Islet of Langerhans (tissue), 1 donor: ENCODE results near the gene ELP4.

Experiments
- FAIRE-seq: peaks from one replicate; lab custom pipeline; 2011; peaks lifted over from hg19 to GRCh38; lab: Jason Lieb, UNC

Gene ELP4

DNA sequence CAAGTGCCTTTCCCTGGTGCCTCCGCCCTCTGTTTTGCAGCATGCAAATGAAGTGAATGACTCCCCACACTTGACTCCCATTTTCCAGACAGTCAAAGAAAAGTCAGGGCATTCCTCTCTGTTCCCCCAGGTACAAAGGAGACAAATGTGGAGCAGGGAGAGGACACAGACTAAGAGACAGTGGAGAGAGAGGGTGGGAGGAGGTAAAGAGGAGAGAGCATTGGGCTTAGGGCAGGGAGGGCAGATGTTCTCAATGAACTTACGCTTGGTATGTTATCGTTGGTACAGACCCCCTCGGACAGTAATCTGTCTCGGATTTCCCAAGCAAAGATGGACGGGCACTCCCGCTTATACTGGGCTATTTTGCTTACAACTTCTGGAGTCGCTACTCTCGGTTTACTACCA lies 291.7 kb downstream of the ELP4 start:
- FAIRE-seq = no peak

DNA sequence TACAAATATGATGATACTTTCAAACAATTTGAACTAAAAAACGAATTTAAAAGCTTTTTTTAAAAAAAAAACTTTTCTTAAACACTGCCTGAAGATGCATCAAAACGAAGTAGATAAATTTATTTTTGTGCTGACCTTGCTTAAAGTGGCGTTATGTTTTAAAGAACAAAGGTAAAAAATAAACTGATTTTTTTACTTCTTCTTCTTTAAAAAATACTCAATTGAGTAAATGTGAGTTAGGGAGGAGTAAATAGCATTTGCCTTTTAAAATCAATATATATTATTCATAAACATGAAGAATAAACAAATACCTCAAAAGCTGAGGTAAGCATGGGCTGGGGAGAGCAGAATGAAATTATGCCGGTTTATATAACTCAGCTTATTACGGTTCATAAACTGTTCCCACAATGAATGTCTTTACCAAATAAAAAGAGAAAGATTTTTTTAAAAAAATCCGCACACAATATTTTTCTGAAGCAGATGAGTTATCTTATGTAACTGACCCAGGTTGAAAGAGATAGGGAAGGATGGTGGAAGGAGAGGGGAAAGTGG lies 292.5 kb downstream of the ELP4 start:
- no peak for FAIRE-seq

DNA sequence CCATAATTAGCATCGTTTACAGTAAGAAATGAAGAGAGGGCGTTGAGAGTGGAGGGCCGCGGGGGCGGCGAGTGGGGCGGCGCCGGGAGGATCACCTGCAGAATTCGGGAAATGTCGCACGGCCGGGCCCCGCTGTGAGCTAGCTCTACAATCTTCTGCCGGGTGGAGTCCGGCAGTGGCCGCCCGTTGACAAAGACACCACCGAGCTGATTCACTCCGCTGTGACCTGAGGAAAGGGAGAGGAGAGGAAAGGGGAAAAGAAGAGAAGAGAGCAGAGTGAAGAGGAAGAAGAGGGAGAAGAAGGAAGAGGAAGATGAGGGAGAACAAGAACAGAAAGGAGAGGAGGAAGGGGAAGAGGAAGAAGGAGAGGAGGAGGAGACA lies 293.0 kb downstream of the ELP4 start:
- no peak for FAIRE-seq

DNA sequence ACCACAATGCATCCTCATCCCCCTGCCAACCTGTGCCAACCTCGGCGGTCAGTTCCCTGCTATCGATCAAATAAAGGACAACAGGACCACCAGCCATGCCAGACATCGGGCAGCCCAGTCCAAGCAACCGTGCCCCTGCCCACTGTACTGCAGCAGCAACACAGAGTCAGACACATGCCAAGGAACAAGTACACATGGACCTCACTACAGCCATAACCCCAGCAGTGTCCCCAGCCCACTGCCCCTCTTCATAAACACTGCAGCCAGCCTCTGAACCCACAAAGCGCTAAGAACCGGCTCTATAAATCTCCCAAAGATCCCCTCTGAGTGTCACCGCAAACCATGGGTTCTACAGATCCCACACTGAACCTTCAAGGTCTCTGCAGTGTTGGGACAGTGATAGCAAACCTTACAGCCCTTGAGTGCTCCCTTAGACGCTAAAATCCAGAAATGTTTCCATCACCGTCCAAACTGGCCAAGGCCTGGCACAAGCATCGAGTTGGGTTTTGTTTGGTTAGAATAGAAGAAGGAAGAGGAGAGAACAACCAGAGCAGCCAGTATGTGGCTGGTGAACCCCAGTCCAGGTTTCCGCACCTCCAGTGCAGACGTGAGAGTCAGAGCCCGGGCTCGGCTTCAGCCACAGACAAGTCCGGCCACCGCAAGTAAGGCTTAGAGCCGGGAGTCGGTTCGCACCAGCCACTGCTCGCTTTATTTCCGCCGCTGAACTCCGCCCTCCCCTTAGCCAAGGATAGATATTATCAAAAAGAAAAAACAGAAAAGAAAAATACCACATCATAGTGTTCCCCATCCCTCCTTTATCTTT lies 293.6 kb downstream of the ELP4 start:
- no peak for FAIRE-seq

DNA sequence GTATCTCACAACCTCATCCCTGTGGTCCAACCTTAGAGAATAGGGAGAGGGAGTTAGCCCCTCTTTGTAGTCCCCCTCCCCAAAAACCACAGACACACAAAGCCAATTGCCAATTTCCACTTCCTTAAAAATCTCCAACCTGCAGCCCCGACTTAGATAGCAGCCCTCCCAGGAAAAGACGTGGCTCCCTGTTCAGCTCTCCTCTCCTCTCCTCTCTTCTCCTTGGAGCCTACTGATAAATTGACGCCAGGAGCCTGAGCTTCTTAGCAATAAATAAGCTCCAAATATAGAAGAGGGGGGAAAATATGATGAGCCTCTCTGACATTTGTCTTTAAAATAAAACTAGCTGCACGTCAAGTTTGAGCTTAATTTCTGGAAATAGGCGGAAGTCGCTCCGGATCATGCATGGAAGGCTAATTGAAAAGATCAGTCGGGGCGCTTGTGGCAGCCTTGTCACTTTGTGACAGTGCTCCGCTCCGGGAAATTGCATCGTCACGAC lies 294.3 kb downstream of the ELP4 start:
- FAIRE-seq = no peak

DNA sequence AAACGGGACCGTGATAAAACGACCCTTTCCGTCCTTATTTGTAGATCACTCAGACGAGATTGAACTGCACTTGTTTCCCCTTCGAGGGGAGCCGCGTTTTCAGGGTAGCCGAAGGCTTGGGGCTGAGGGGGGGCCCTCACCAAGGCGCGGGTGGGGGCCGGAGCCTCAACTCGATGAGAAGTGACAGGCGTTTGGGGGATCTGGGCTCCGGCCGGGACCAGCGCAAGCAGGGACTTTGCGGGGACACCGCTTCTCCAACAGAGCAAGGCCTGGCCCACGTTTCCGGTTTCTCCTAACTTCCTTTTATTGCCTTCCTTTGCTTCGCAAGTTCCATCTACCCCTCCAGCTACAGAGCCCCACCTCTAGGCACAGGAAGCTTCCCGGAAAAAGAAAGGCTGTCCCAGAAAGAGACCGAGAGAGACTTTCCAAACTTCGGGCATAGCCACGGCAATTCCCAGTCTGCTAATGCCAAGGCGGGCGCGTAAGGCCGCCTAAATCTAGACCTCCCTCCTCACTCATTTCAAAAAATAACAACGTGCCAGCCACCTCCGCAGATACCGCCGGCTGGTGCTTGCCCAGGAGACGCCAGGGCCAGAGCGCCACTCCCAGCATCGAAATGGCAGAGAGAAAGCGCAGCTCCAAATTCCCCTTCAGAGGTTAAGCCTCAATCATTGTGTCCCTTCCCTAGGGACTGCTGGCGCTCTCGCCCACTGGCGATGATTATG lies 294.9 kb downstream of the ELP4 start:
- no peak for FAIRE-seq

DNA sequence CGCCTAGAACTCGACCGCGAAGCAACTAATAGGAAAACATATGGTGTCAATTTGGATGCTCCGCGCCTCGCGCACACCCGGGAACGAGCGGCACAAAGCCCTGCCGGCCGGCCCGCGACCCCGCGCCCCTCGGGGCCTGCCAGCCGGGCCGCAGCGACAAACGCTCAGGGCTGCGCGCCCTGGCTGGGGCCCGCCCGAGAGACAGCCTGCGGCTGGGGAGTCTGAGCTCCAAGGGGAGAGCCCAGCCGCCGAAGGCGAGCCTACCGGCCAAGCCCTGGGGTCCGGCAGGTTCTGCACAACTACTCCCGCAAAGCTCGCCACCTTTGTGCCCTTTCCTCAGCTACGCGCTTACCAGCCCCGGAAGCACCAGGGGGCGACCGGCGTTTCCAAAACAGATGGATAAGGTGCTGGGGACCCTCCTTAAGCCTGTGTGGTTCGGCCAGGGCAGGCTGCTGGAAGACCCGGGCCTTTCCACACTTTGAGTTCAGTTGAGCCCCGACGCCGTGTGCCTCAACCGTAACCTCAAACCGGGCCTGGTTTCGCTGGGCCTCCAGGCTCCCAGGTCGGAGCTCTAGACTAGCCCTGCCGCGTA lies 295.6 kb downstream of the ELP4 start:
- FAIRE-seq = no peak

DNA sequence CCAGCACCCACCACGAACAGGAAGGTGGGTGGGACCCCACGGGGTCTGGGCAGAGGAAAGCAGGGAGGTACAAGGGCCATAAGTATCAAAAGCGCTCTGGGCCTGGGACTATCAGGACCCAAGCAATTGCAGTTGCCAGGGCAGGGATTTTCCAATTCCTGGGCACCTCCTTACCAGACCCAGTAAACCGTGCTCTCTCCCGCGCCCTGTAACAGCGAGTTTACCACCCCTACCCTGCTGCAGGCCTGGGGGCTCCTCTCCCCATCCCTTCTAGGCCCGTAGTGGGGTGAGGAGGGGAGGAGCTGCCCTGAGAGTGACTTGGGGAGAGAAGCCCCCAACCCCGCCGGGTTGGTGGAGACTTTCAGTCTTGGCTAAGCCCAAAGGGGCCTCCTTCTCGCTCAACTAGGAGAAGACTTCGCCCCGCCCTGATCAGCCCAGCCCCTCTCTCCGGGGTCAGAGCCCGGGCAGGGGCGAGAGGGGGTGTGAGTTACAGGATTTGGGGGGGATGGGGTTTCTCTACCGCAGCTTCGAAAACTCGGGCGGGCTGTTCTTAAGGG lies 296.1 kb downstream of the ELP4 start:
- FAIRE-seq = no peak

DNA sequence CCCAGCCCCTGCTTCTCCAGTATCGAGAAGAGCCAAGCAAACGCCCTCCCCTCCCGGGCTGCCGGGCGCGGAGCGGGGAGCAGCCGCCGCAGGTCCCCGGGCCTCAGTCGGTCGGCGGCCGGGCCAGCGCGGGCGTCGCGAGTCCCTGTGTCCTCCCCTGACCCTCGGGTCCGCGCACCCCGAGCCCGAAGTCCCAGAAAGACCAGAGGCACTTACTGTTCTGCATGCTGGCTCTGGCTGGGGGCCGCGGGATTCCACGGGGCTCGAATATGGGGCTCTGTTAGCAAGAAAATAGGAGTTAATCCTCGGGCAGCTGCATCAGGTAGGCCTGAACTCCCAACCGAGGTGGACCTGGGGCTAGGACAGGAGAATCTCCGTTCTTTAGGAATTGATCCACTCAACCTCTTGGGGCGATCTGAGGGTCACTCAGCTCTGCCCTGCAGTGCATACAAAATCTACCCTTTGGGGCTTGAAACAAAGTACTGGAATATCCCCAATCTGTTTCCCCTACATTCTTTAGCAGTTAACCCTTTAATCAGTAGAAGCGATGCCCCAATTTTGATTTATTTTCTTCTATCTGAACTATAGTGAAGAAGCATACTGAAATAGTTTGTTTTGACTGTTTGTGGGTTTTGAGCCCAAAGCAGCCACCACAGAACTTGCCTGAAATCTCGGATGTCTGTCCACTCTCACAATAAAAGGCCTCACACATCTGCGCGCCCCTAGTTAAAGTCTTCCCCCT lies 296.8 kb downstream of the ELP4 start:
- no peak for FAIRE-seq

DNA sequence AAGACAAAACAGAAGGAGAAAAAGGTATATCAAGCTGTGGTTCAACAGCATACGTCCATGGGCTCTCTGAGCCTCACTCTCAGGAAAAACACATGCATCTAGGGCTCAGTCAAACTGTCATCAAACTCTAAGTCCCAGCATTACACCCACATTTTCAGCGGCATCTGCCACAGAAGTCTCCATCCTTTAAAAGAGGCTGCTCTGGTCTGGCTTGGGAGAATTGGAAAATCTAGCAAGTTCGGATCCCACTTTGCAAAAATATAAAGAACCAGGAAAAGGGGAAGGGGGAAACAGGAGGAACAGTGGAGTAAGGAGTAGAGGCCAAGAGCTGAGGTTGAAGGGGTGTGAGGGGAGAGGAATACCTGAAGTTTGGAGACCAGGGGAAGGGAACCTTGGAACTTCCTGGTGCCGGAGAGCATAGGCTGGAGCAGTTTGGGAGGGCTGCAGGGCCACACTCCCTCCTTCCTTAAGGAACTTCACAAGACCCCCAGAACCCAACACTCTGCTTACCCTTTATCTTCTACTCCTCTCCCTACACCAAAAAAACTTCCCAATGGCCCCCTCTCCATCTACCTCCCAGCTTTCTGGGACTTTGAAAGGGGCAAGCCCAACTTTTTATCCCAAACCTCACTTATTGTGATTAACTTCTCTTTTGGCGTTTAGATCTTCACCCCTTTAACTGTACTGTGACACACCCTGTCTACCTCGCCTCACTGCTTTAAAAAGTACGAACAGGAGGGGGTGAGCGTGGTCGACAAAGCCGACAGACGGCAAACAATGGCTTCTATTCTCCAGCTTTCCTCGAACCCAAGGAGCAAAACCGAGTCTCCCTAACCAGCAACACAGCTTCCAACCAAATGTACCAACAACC lies 297.6 kb downstream of the ELP4 start:
- no peak for FAIRE-seq

DNA sequence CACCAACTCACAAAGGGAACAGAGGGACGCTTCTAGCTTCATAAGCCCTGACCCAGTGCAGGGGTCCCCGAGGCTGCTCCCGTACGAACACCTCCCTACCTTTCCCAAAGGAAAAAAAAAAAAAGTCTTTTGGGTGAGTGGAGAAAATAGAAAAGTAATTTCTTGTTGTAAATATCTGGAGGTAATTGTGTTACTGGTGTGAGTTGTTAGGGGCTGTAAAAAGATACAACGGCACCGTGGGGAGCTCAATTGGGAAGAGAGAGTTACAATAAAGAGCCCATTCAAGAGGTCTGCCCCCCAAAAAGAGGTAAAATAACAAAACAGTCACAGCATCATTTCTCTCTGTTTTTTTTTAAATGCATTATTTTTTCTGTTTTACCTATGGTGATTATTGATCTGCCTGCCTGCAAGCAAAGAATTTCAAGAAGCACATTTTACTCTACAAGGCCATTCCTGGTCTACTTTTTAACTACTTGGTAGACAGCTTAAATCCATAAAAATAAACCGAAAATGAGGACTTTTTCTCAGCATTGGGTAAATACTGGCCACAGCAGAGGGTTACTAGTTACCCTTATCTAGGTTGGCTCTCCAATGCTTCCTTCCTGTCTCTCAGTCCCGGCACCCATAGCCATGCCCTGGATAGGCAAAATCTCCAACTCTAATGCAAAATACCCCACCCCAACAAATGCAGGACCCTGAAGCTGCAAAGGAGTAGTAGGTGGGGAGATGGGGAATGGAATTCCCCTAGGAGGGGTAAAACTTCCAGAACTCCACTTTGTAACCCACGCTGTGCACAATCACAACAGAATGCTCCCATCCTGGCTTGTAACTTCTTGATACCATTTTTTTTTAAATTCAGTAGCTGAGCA lies 298.5 kb downstream of the ELP4 start:
- peak; percentile 24 for FAIRE-seq

DNA sequence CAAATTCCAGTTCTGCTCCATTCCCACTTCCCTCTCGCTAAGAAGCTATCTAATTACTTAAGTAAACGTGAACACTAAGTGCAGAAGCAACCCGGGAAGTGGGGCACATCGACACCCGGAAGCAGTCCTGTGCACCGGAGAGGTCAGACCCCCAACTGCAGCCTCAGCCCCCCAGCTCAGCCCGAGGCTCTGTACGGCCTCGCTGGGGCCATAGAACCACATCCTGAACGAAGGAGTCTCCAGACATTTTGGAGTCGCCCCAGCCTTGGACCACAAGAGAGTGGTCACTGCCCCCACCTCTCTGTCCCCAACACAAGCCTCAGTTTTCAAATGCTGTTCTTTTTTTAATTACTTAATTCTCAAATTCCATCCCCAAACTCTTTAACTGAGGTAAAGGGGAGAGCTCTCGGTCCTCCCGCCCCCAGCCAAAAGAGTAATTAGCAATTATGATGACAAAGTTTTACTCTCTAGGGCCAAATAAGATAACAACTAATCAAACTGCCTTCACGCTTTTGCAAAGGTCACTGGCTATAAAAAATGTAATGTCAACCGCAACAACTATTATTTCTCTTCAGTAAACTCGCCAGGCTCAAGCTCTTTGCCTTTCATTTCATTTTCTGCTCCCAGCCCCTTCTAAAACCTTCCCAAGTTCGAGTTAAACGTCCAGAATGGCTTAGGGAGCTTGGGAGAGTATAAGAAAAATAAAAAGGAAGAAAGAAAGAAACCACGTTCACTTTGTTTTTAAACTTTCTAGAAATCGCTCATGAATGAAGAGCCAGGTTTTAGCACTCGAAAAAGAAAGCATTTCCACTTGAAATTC lies 299.4 kb downstream of the ELP4 start:
- FAIRE-seq = no peak

DNA sequence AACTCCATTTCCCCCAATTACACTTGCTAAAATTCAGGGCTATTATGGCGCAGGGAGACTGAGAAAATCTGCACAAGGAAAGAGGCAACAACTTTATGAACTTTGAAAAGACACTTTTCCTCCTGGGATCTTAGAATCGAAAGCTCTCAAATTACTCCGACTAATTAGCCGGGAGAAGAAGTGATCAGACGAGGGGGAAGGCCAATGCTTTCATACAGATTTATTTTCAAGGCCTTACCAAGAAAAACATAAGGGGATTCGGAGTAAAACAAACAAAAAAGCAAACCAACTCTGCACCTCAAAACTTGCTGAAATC lies 299.9 kb downstream of the ELP4 start:
- FAIRE-seq = no peak

DNA sequence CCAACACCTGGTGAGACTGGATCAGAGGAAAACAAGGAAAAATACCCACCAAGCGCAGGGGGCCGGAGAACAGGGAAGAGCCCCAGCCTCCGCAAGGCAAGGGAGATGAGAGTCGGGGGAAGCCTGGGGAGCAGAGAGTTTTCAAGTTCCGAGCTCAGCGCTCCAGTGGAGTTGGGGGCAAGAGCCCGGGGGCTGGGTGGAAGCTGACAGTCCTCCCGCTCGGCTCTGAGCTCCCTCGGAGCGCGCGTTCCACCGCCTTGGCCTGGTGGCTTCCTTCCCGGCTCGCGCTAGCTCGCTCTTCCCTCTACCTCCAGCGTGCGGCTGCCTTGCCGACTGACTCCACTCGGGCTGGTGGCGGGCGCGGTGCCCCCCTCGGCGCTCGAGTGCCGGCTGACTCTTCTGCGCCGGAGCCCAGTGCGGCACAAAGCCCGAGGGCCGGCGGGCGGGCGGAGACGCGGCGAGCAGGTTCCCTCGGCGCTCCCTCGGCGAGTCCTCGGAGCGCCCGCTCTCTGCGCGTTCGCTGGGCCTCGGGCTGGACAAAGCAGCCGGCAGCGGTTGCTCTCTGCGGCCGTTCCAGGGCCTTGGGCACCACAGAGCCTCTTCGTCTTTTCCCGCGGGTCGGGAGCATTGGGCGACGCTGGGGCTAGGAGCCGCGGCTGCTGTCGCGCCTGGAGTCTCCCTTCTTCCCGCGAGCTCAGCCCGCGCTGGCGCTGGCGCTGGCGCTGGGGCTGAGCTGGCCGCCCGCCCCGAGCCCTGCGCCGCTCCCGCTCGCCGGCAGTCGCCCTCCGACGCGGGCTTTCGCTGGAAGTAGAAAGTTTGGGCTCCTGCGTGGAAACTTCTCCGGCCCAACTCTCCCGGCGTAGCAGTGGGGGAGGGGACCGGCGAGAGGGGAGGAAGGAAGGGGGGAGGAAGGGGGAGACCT lies 300.6 kb downstream of the ELP4 start:
- no peak for FAIRE-seq

DNA sequence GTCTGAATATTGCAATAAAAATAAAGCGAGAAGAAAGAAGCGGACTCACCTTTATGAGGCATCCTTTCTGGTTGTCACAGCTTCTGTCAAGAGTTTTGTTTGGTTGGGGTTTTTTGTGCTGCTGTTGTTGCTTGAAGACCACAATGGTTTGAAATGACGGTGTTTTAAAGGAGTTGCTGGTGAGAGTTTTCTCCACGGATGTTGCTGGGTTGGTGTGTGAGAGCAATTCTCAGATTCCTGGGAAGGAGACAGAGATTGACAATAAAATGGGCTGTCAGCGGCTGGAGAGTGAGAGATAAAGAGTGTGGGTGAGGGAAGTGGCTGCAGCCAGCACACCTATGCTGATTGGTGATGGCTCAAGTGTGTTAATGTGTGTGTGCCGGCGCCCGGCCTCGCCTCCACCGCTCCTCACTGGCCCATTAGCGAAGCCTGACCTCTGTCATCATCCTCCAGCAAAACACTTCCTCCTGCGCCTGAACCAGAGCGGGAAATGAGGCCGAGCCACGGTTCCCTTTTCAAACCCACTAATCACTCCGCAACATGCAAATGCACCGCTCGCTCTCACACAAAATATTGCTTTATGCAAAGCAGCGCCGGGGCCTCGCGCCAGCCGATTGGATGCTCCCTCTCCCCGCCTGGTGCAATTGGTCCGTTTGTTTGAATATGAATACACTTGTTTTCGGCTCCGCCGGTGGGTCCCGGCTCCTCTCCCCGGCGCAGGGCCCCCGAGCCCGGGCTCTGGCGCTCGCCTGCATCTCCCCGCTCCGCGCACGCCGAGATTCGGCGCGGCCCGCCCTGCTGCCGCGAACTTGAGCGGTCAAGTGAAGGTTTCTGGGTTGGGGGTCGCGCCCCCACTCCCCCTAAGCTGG lies 301.4 kb downstream of the ELP4 start, which contains the start of gene PAX6:
Gene PAX6 (minus strand): TSS at position 544 of the 869 bp plus-strand sequence. CDS start 4,911 bp downstream, outside the sequence.
- FAIRE-seq = peak; percentile 94

DNA sequence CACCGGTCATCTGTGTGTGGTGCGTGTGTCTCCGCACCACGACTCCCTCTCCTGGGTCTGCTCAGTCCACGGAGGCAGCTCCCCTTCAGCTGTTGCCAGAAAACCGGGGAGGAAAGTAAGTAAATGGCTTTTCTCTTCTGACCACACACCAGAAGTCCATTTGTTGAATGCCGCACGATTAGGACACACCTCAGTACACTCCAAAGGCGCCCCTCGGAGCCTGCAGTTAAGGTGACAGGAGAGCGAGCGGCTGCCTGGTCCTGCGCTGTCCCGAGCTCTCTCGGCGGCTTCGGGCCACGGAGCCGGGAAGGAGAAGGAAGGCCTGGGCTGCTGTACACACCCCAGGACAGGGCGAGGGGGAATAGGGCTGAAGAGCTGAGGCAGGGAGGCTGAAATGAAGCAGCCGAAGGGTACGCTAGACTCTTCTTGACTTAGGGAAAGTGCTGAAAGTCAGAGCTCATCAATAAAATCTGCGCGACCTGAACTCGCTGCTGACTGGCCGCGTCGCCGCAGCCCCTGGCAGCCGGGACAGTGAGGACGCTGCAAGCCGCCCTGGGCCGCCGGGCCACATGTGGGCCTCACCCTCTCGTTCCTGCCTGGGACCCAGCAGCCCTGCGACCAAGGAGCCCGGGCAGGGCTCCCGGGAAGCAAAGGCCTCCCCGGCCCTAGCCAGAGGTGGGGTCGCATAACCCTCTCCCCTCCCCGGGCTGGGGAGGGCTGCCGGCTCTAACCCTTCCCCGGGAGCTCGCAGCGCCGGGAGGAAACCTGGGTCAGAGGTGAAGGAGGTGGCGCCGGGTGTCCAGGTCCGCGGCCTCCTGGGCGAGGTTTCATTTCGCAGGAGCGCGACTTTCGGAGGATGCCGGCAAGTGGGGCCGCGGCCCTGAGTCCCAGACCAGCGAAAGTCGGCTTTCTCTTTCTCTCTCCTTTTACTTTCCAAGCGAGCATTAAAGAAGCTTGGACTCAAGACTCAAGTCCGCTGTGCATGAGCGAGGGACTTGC lies 303.1 kb downstream of the ELP4 start:
- FAIRE-seq = no peak
